Parathyroid adenoma (tissue), 2 donors: ENCODE data around the gene RIPK4.

Experiments used
- H2AFZ ChIP-seq: fragments of 300-600 bp; sonication (generic); one replicate; pipeline ENCODE4 v1.7.0; 2017; ENCODE audit warnings: antibody characterized with exemption, mild to moderate bottlenecking
- H3K27ac ChIP-seq: fragments of 300-600 bp; sonication (generic); one replicate; pipeline ENCODE4 v1.7.0; 2017
- H3K27me3 ChIP-seq: fragments of 300-600 bp; sonication (generic); one replicate; pipeline ENCODE4 v1.7.0; 2017; ENCODE audit warnings: low read length; ENCODE audit not compliant: control insufficient read depth, insufficient read depth
- H3K36me3 ChIP-seq: fragments of 300-600 bp; sonication (generic); one replicate; pipeline ENCODE4 v1.7.0; 2017; ENCODE audit warnings: low read length; ENCODE audit not compliant: control insufficient read depth, insufficient read depth
- H3K4me1 ChIP-seq: fragments of 300-600 bp; sonication (generic); one replicate; pipeline ENCODE4 v1.7.0; 2017; ENCODE audit warnings: control low read depth
- H3K4me2 ChIP-seq: fragments of 300-600 bp; sonication (generic); one replicate; pipeline ENCODE4 v1.7.0; 2017; ENCODE audit warnings: low read length
- H3K4me3 ChIP-seq: fragments of 300-600 bp; sonication (generic); one replicate; pipeline ENCODE4 v1.7.0; 2017; ENCODE audit warnings: low read depth, low read length
- H3K79me2 ChIP-seq: fragments of 300-600 bp; sonication (generic); one replicate; pipeline ENCODE4 v1.7.0; 2017; ENCODE audit warnings: control low read depth
- H3K9ac ChIP-seq: fragments of 300-600 bp; sonication (generic); one replicate; pipeline ENCODE4 v1.7.0; 2017; ENCODE audit warnings: mild to moderate bottlenecking
- H3K9me3 ChIP-seq: fragments of 300-600 bp; sonication (generic); one replicate; pipeline ENCODE4 v1.7.0; 2017; ENCODE audit warnings: low read length; ENCODE audit not compliant: control insufficient read depth
- CTCF ChIP-seq: fragments of 300-600 bp; sonication (generic); IDR thresholded peaks from one replicate; pipeline ENCODE4 v1.7.0; 2017; ENCODE audit warnings: antibody characterized with exemption, mild to moderate bottlenecking
- donor health status: primary hyperparathyroidism.

RIPK4 gene

DNA sequence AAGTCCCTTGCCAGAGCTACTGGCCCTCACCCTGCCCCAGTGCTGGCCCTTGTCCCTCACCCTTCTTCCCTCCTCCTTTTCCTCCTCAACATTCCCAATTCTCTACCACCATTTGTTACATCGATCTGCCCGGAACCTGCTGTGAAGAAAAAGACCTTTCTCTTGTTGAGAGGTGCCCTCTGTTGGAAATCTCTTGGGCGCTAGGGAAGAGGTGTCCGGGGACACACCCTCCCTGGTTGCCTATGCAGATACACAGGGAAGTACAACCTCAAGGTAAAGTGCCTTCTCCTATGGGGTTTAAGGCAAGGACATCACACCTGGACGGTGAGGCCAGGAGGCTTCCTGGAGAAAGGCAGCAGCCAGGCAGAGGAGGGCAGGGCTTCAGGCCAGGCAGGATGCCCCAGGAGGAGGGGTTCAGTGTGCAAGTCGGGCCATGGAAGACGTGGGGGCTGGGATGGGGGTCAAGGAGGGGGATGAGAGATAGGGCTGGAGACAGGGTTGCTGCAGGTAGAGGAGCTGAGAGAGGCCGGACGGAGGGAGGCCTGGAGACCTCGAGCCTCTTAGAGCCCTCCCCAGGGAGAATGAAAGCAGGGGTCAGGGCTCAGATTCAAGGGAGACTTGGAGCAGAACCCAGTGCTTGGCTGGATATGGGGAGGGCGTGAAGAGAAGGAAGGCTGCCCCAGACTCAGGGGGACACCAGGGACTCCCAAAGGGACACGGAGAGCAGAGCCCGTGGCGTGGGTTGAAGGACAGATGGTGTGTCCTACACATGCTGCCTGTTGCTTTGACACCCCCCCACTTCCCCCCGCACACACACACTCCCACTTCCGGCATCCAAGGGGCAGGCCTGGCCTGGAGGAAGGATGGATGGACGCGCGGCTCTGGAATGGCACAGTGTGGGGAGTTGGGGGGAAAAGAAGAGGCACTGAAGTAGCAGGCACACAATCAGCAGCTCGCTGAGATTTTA lies 44.5 kb downstream of the RIPK4 start:
- Histone ChIP-seq H3K27me3 (no peaks in the 10 kb centered on the region), H3K36me3 (no peaks in the 10 kb centered on the region)

GRCh38 chr21:41720250-41720649 lies 46.6 kb downstream of the RIPK4 start:
- TF ChIP-seq CTCF = no peak
- Histone ChIP-seq H3K4me1 (no peaks in the 10 kb centered on the region), H3K4me2 (no peak overlapping the region), H3K9me3 (no peaks in the 10 kb centered on the region), H3K36me3 (no peaks in the 10 kb centered on the region), H3K27me3 (no peaks in the 10 kb centered on the region), H3K9ac (no peak overlapping the region), H3K27ac (no peak overlapping the region), H2AFZ (no peak overlapping the region), H3K4me3 (no peak overlapping the region), H3K79me2 (no peaks in the 10 kb centered on the region)

More for the DNA sequence above, 44.5 kb downstream of the RIPK4 start:
- no peak for TF ChIP-seq CTCF
- Histone ChIP-seq H3K4me1 (no peaks in the 10 kb centered on the region), H3K27ac (no peak overlapping the region), H3K79me2 (no peaks in the 10 kb centered on the region), H2AFZ (no peak overlapping the region), H3K9ac (no peak overlapping the region), H3K4me2 (no peak overlapping the region), H3K4me3 (no peak overlapping the region), H3K9me3 (no peaks in the 10 kb centered on the region)

GRCh38 chr21:41719691-41720090 lies 47.2 kb downstream of the RIPK4 start:
- H3K9me3 ChIP-seq = no peaks in the 10 kb centered on the region

DNA sequence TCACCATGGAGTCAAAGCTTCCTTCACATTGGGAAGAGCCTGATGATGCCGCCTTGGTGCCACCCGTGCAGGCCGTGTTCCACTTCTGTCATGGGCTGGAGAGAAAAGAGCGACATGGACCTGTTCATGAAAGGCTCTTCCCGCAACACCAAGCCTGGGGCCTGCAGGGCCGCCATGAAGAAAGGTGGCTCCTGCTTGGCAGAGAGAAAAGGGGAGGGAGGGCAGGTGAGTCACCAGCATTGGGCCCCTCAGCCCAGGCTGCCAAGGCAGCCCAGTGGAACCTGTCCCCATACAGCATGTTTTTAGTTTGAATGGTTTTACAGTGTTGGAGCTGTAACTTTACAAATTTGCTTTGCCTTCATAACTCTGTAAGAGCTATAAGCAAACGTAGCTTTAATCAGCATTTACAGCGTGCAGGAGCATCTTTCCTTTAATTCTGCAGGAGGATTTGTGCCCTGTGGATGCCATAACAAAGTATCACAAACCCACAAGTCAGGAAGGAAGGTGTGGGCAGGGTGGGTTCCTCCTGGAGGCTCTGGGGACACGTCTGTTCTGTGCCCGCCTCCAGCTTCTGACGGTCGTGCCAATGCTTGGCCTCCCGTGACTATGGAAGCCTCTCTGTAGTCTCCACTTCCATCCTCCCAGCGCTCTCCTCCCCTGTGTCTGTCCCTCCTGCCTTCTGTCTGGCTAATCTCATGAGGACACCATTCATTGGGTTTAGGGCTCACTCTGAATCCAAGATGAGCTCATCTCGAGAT lies 49.1 kb downstream of the RIPK4 start:
- Histone ChIP-seq H3K36me3 (no peaks in the 10 kb centered on the region), H3K79me2 (no peaks in the 10 kb centered on the region), H3K4me1 (no peaks in the 10 kb centered on the region), H3K4me3 (no peak overlapping the region), H2AFZ (no peak overlapping the region), H3K27ac (no peak overlapping the region), H3K9me3 (no peaks in the 10 kb centered on the region), H3K9ac (no peak overlapping the region), H3K27me3 (no peaks in the 10 kb centered on the region), H3K4me2 (no peak overlapping the region)
- no peak for TF ChIP-seq CTCF

More at GRCh38 chr21:41719691-41720090, 47.2 kb downstream of the RIPK4 start:
- Histone ChIP-seq H2AFZ (no peak overlapping the region), H3K36me3 (no peaks in the 10 kb centered on the region), H3K4me3 (no peak overlapping the region), H3K4me2 (no peak overlapping the region), H3K27me3 (no peaks in the 10 kb centered on the region), H3K27ac (no peak overlapping the region), H3K79me2 (no peaks in the 10 kb centered on the region), H3K9ac (no peak overlapping the region), H3K4me1 (no peaks in the 10 kb centered on the region)
- TF ChIP-seq CTCF = no peak
